HepG2 (cell line): ENCODE measurements around the gene KCNN2. TPM values are rescaled to one million over a fixed set of nuclear protein-coding genes. Genes with fewer than 3 reads are reported as not detected.

ENCODE experiments used
- ATAC-seq: fragments of 200-7000 bp; cut with Tn5 transposase; 3 replicates; pipeline ENCODE4 v1.9.1; 2020; ENCODE audit warnings: mild to moderate bottlenecking, moderate library complexity
- BruUV-seq: library from RNA; stranded (reverse); fragments of 400-500 nt; replicated peaks from 2 replicates; lab custom pipeline; 2021; lab: Mats Ljungman, UMichigan
- CTCF ChIA-PET: fragments of 300-600 bp; formaldehyde crosslinking; extraction: SDS; loops from one replicate; lab custom pipeline; 2021; ENCODE audit warnings: low total read pairs, inconsistent platforms, low intra/inter-chr PET ratio; lab: Yijun Ruan, JAX
- POLR2A ChIA-PET: fragments of 350-600 bp; sonication (Branson Sonifier 250); formaldehyde crosslinking; loops from one replicate; lab custom pipeline; 2020; ENCODE audit warnings: antibody characterized with exemption, inconsistent platforms; lab: Yijun Ruan, JAX
- DNase-seq: peaks from one replicate; pipeline ENCODE4 v3.0.0-alpha.2; 2015; ENCODE audit warnings: low spot score
- FAIRE-seq: peaks from 3 replicates; lab custom pipeline; 2011; peaks lifted over from hg19 to GRCh38; lab: Jason Lieb, UNC
- H2AFZ ChIP-seq: one replicate; pipeline ENCODE4 v1.6.1; 2011; ENCODE audit warnings: low read length, inconsistent platforms
- H3K27ac ChIP-seq: fragments of 300-600 bp; 3 replicates; pipeline ENCODE4 v1.8.0; 2011; ENCODE audit warnings: mixed run types, mild to moderate bottlenecking, mixed read lengths, low read length, inconsistent platforms; ENCODE audit not compliant: insufficient read depth; ENCODE audit errors: extremely low read length
- H3K27me3 ChIP-seq, 2 experiments: fragments of 200-600 bp in 1 of 2; 2 replicates in 1 of 2; 3 replicates in 1 of 2; pipeline versions ENCODE4 v1.6.0 to v1.8.0; 2011; ENCODE audit warnings: low read length in 2 of 2, mild to moderate bottlenecking in 2 of 2, moderate library complexity in 2 of 2, inconsistent platforms in 1 of 2; ENCODE audit not compliant: insufficient read depth in 2 of 2, control insufficient read depth in 1 of 2
- H3K36me3 ChIP-seq, 2 experiments: fragments of 200-600 bp in 1 of 2; replicated peaks in 1 of 2; 2 replicates in 1 of 2; 3 replicates in 1 of 2; pipeline versions ENCODE4 v1.5.1 to v1.8.0; 2011; ENCODE audit warnings: low read length in 2 of 2, inconsistent platforms in 1 of 2; ENCODE audit not compliant: insufficient read depth in 2 of 2, control insufficient read depth in 1 of 2
- H3K4me1 ChIP-seq: 2 replicates; pipeline ENCODE4 v1.5.1; 2012; ENCODE audit warnings: low read length, inconsistent platforms; ENCODE audit not compliant: insufficient read depth
- H3K4me2 ChIP-seq: 2 replicates; pipeline ENCODE4 v1.6.0; 2011; ENCODE audit warnings: low read depth, low read length, inconsistent platforms
- H3K4me3 ChIP-seq, 3 experiments: fragments of 200-600 bp in 1 of 3; sonication (generic), shearing (Covaris generic) in 1 of 3; replicated peaks in 1 of 3; 2 replicates each; pipeline ENCODE4 v1.5.1; 2011 to 2016; ENCODE audit warnings: low read length in 3 of 3, inconsistent platforms in 2 of 3, low read depth in 2 of 3, mild to moderate bottlenecking in 2 of 3, control low read depth in 1 of 3, mixed read lengths in 1 of 3; ENCODE audit not compliant: insufficient read depth in 1 of 3
- H3K79me2 ChIP-seq: one replicate; pipeline ENCODE4 v1.6.1; 2011; ENCODE audit warnings: low read length, inconsistent platforms; ENCODE audit not compliant: insufficient read depth
- H3K9ac ChIP-seq: 2 replicates; pipeline ENCODE4 v1.6.0; 2011; ENCODE audit warnings: mild to moderate bottlenecking, low read depth, low read length, inconsistent platforms; ENCODE audit not compliant: insufficient read depth
- H3K9me3 ChIP-seq: 2 replicates; pipeline ENCODE4 v1.5.1; 2012; ENCODE audit warnings: mild to moderate bottlenecking, low read length
- H4K20me1 ChIP-seq: 2 replicates; pipeline ENCODE4 v1.6.0; 2011; ENCODE audit warnings: inconsistent platforms, mild to moderate bottlenecking, low read length, moderate library complexity; ENCODE audit not compliant: insufficient read depth
- BRCA1 ChIP-seq: sonication (generic); formaldehyde crosslinking; IDR thresholded peaks from 2 replicates; pipeline ENCODE4 v1.4.0; 2020; ENCODE audit warnings: missing genetic modification reagents
- DZIP1 ChIP-seq: sonication (generic); formaldehyde crosslinking; IDR thresholded peaks from 2 replicates; pipeline ENCODE4 v1.5.0; 2020; ENCODE audit warnings: mild to moderate bottlenecking, missing genetic modification reagents
- GFI1 ChIP-seq: sonication (generic); formaldehyde crosslinking; IDR thresholded peaks from 2 replicates; pipeline ENCODE4 v1.5.0; 2020; ENCODE audit warnings: missing genetic modification reagents, mild to moderate bottlenecking, borderline replicate concordance
- KLF11 ChIP-seq: IDR thresholded peaks from 2 replicates; pipeline ENCODE4 v1.6.1; 2016; ENCODE audit warnings: missing compliant biosample characterization
- MAF1 ChIP-seq: sonication (generic); formaldehyde crosslinking; IDR thresholded peaks from 2 replicates; pipeline ENCODE4 v1.5.0; 2020; ENCODE audit warnings: missing genetic modification reagents, borderline replicate concordance
- ONECUT2 ChIP-seq: sonication (generic); formaldehyde crosslinking; IDR thresholded peaks from 2 replicates; pipeline ENCODE4 v1.4.0; 2020; ENCODE audit warnings: missing genetic modification reagents
- ZNF510 ChIP-seq: sonication (generic); formaldehyde crosslinking; IDR thresholded peaks from 2 replicates; pipeline ENCODE4 v1.4.0; 2020; ENCODE audit warnings: low read depth, mild to moderate bottlenecking, missing genetic modification reagents
- ZNF597 ChIP-seq: sonication (generic); formaldehyde crosslinking; IDR thresholded peaks from 2 replicates; pipeline ENCODE4 v1.5.0; 2020; ENCODE audit warnings: missing genetic modification reagents
- WGBS: methylation state at CpG from one replicate; pipeline ENCODE4 v1.1.6; 2017; ENCODE audit warnings: low lambda C conversion rate; 5-methylcytosine and 5-hydroxymethylcytosine counted together
- in situ Hi-C: cut with HindIII; loops from 2 replicates; pipeline ENCODE4 v1.10.0; 2017; ENCODE audit warnings: low pct_unique_long_range_greater_than_20kb; ENCODE audit not compliant: extremely low pct_ligation_motif_present
- intact Hi-C: fragments of 100-400 bp; cut with micrococcal nuclease; formaldehyde crosslinking; loops from one replicate; pipeline ENCODE4 v1.10.0; 2022; ENCODE audit not compliant: unreplicated experiment
- polyA plus RNA-seq, 8 experiments: library from polyadenylated mRNA; depleted of rRNA in 3 of 8; stranded (reverse) in 7 of 8; unstranded in 1 of 8; fragments of >200 nt; fragmentation: Illumina TruSeq in 4 of 8; extraction: Trizol in 4 of 8; gene quantifications; 2 replicates each; pipeline versions ENCODE4 v1.2.1 to v1.2.3, GENCODE V29; 2011 to 2016; ENCODE audit warnings: low read depth in 4 of 8, missing spikeins in 1 of 8, mixed read lengths in 1 of 8; ENCODE audit not compliant: insufficient read depth in 1 of 8
- total RNA-seq, 5 experiments: library from RNA; depleted of rRNA; stranded (reverse); fragments of >200 nt; fragmentation: Illumina TruSeq; extraction: Trizol; gene quantifications; 2 replicates each; pipeline ENCODE4 v1.2.3, GENCODE V29; 2016; ENCODE audit warnings: low read depth in 1 of 5

The KCNN2 gene
- total and polyA plus RNA-seq, 2 of the 13 experiments (the other 11 are each of a cell fraction or from before 2014, with no cell fraction given) = not detected

- TF ChIP-seq BRCA1 (CRISPR knock-in tag) (no peak), ONECUT2 (CRISPR knock-in tag) (no peak), KLF11 (CRISPR knock-in tag) (no peak)
These were observed 45.9 kb downstream of the KCNN2 start (continued) for GRCh38 chr5:114407783-114408182.

- POLR2A ChIA-PET = no interaction called here
- intact Hi-C loops = no loop called here
- no peak for DNase-seq
These were observed 47.0 kb downstream of the KCNN2 start for GRCh38 chr5:114408847-114409246.

More at GRCh38 chr5:114408847-114409246, 47.0 kb downstream of the KCNN2 start:
- no peak overlapping the region for H3K27ac ChIP-seq
- no peaks in the 10 kb centered on the region for H3K9me3 ChIP-seq
- H3K27me3 ChIP-seq = no peaks in the 10 kb centered on the region
- in situ Hi-C loops = no loop called here
- TF ChIP-seq ZNF597 (CRISPR knock-in tag) (no peak), GFI1 (CRISPR knock-in tag) (no peak), MAF1 (CRISPR knock-in tag) (no peak), DZIP1 (CRISPR knock-in tag) (no peak), ZNF510 (CRISPR knock-in tag) (no peak)
- TF ChIP-seq, all 625 proteins: peak for 0
- no peak overlapping the region for H2AFZ ChIP-seq
- FAIRE-seq = no peak
- 6% methylated on average over 3 of the region's 3 CpGs for WGBS
- H3K79me2 ChIP-seq = no peaks in the 10 kb centered on the region
- no peak overlapping the region for H3K9ac ChIP-seq
- no peak overlapping the region for H3K4me2 ChIP-seq
- BruUV-seq = no TSS peak
- H3K4me3 ChIP-seq = no peak overlapping the region
- no peak for ATAC-seq
- H4K20me1 ChIP-seq = no peaks in the 10 kb centered on the region
- no peaks in the 10 kb centered on the region for H3K4me1 ChIP-seq
- H3K36me3 ChIP-seq = no peaks in the 10 kb centered on the region
- CTCF ChIA-PET = no interaction called here
